GM19238 (cell line): ENCODE results near the gene UXS1.

Experiments used
- DNase-seq: peaks from one replicate; pipeline ENCODE4 v3.0.0; 2011; ENCODE audit warnings: low spot score; ENCODE audit not compliant: insufficient read length

UXS1 gene

GRCh38 chr2:106054880-106055655 lies 139.0 kb downstream of the UXS1 start:
- no peak for DNase-seq

GRCh38 chr2:106054321-106054720 lies 139.8 kb downstream of the UXS1 start:
- no peak for DNase-seq

DNA sequence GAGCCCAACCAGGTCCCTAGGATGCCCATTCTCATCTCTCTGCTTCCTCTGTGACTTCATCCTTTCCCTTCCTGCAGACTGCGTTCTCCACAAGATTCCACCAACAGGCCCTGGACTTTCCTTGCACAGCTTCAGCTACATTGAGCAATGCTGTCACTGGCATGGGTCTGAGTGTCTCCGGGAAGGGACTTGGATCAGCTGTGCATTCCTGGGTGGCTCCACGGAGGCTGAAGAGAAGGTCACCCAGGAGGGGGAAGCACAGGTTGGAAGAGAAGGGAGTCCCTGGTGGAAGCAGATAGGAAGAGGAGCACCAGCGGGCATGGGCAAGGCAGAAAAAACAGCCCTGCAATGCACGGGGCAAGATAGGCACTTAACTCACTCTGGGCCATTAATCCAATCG lies 140.5 kb downstream of the UXS1 start:
- no peak for DNase-seq

DNA sequence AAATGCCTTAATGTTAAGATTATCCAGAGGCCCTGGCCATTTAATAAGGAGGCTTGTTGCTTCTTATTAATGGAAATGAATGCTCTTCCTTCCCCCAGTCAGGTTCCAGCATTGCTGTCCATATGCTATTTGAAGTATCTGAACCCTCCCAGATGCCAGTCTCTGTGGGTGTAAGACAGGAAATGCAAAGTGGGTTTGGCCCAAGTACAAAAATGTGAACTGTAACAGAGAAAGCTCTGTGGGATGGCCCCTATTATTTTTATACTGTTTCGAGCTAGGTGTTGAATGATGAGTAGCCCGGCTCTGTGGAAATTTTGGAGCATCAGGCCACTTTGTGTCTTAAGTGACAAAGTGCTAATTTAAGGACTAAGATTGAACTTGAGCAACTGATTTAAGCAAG lies 141.0 kb downstream of the UXS1 start:
- DNase-seq = no peak

DNA sequence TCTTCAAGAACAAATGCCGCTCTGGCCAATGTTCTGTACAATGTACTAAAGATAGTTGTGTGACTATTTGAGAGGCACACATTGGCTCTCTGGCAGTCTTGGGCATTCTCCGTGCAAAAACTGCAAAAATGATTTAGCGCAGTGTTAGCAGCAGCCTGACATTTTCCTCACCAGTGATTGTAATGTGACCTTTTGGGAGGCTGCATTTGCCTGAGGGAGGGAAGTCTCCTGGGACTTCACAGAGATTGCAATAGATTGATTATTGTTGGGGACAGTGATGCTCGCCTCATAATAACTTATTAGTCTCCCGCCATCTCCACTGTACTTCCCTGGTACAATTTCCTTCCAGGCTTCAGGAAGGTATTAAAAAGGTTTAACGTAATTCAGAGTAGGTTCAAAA lies 149.2 kb downstream of the UXS1 start:
- DNase-seq = no peak

DNA sequence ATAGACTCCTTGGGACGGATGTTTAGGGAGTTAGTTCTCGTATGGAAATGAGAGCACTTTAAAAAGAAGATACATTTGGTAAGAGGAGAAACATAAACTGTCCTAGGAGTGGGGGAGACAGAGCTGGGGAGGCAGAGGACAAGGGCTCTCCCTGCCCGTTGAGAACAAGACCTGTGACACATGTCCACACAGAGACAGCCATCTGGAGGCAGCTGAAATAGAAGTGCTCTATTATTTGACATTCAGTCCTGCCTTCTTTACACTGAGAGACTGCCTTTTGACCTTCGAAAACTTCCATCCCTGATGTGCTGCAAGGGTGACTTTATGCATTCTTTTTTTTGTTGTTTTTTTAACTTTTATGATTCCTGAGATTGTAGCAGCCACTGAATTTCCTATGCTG lies 150.1 kb downstream of the UXS1 start:
- no peak for DNase-seq
